HCT116 (cell line): ENCODE results near the gene C3orf20. TPM values are rescaled to one million over a fixed set of nuclear protein-coding genes. Genes with fewer than 3 reads are reported as not detected.

Source experiments
- ATAC-seq: fragments of 200-7000 bp; cut with Tn5 transposase; 2 replicates; pipeline ENCODE4 v1.9.1; 2020; ENCODE audit warnings: mild to moderate bottlenecking, moderate library complexity
- BruUV-seq: library from RNA; stranded (reverse); fragments of 400-500 nt; replicated peaks from 2 replicates; lab custom pipeline; 2021; lab: Mats Ljungman, UMichigan
- CTCF ChIA-PET: fragments of 300-600 bp; sonication (Branson Sonifier 250); formaldehyde crosslinking; loops from one replicate; lab custom pipeline; 2021; ENCODE audit warnings: antibody characterized with exemption; lab: Charles Lee
- POLR2A ChIA-PET: fragments of 300-600, 350-600 bp; sonication (Branson Sonifier 250); formaldehyde crosslinking; loops from one replicate; lab custom pipeline; 2021; ENCODE audit warnings: antibody characterized with exemption; lab: Charles Lee
- RAD21 ChIA-PET, 2 experiments: fragments of 300-600 bp; sonication (Branson Sonifier 250); formaldehyde crosslinking; loops; one replicate each; lab custom pipeline; 2023; ENCODE audit warnings: low total read pairs in 2 of 2; ENCODE audit not compliant: uncharacterized antibody in 2 of 2, unreplicated experiment in 2 of 2, low non-redundant PET in 1 of 2; lab: Charles Lee
- DNase-seq: peaks from one replicate; pipeline ENCODE4 v3.0.0-alpha.2; 2010; ENCODE audit warnings: low read depth, low spot score
- H2AFZ ChIP-seq: fragments of 200-600 bp; shearing (Covaris generic), sonication (generic); 2 replicates; pipeline ENCODE4 v1.6.1; 2017; ENCODE audit warnings: low read depth, mixed run types, mixed read lengths, antibody characterized with exemption, low read length; ENCODE audit not compliant: poor library complexity, severe bottlenecking
- H3K27ac ChIP-seq: 2 replicates; pipeline ENCODE4 v1.5.1; 2012; ENCODE audit warnings: low read depth, low read length
- H3K27me3 ChIP-seq: fragments of 200-600 bp; sonication (generic); 2 replicates; pipeline ENCODE4 v1.6.1; 2016; ENCODE audit warnings: mixed run types, low read length, mixed read lengths; ENCODE audit not compliant: insufficient read depth
- H3K36me3 ChIP-seq, 2 experiments: fragments of 200-500 bp in 1 of 2; fragments of 200-600 bp in 1 of 2; sonication (Bioruptor generic) in 1 of 2; sonication (generic) in 1 of 2; 2 replicates each; pipeline versions ENCODE4 v1.5.1 to v1.6.1; 2014 to 2016; ENCODE audit warnings: low read length in 2 of 2, inconsistent platforms in 1 of 2, mixed read lengths in 1 of 2, mixed run types in 1 of 2; ENCODE audit not compliant: insufficient read depth in 2 of 2, control insufficient read depth in 1 of 2
- H3K4me1 ChIP-seq, 2 experiments: fragments of 200-600 bp in 1 of 2; sonication (generic) in 1 of 2; 2 replicates each; pipeline versions ENCODE4 v1.5.1 to v1.6.1; 2012 to 2017; ENCODE audit warnings: low read length in 2 of 2, inconsistent platforms in 1 of 2, mild to moderate bottlenecking in 1 of 2, mixed read lengths in 1 of 2, mixed run types in 1 of 2, moderate library complexity in 1 of 2; ENCODE audit not compliant: insufficient read depth in 2 of 2, control insufficient read depth in 1 of 2
- H3K4me2 ChIP-seq: fragments of 200-600 bp; sonication (generic); 2 replicates; pipeline ENCODE4 v1.6.1; 2017; ENCODE audit warnings: mixed run types, low read length, mixed read lengths
- H3K4me3 ChIP-seq, 2 experiments: fragments of 200-600 bp in 1 of 2; sonication (generic) in 1 of 2; replicated peaks in 1 of 2; 2 replicates each; pipeline ENCODE4 v1.5.1; 2011 to 2016; ENCODE audit warnings: low read length in 2 of 2, control low read depth in 1 of 2, low read depth in 1 of 2, mild to moderate bottlenecking in 1 of 2, mixed read lengths in 1 of 2, mixed run types in 1 of 2
- H3K79me2 ChIP-seq: fragments of 200-600 bp; sonication (generic); 2 replicates; pipeline ENCODE4 v1.6.1; 2017; ENCODE audit warnings: mild to moderate bottlenecking, mixed run types, low read length, moderate library complexity, mixed read lengths; ENCODE audit not compliant: insufficient read depth
- H3K9ac ChIP-seq: fragments of 200-600 bp; sonication (generic); 2 replicates; pipeline ENCODE4 v1.6.1; 2016; ENCODE audit warnings: low read length, mixed read lengths
- H3K9me2 ChIP-seq: fragments of 200-600 bp; sonication (generic), shearing (Covaris generic); 2 replicates; pipeline ENCODE4 v1.6.1; 2017; ENCODE audit warnings: mixed run types, mild to moderate bottlenecking, moderate library complexity; ENCODE audit not compliant: insufficient read depth
- H3K9me3 ChIP-seq, 2 experiments: fragments of 200-500 bp in 1 of 2; fragments of 200-600 bp in 1 of 2; sonication (Bioruptor generic) in 1 of 2; sonication (generic) in 1 of 2; 2 replicates each; pipeline ENCODE4 v1.6.1; 2014 to 2017; ENCODE audit warnings: low read length in 2 of 2, mixed read lengths in 2 of 2, inconsistent platforms in 1 of 2, low read depth in 1 of 2, mild to moderate bottlenecking in 1 of 2, mixed run types in 1 of 2, moderate library complexity in 1 of 2; ENCODE audit not compliant: control insufficient read depth in 1 of 2, insufficient read depth in 1 of 2
- H4K20me1 ChIP-seq: fragments of 200-600 bp; sonication (generic), shearing (Covaris generic); 2 replicates; pipeline ENCODE4 v1.6.1; 2017; ENCODE audit warnings: mixed run types, mild to moderate bottlenecking, moderate library complexity; ENCODE audit not compliant: insufficient read depth
- CEBPB ChIP-seq: IDR thresholded peaks from 2 replicates; pipeline ENCODE4 v1.6.1; 2012; ENCODE audit warnings: low read depth
- EGR1 ChIP-seq: IDR thresholded peaks from 2 replicates; pipeline ENCODE4 v1.6.1; 2012; ENCODE audit warnings: low read depth
- ELF1 ChIP-seq: IDR thresholded peaks from 2 replicates; pipeline ENCODE4 v1.6.1; 2012; ENCODE audit warnings: low read depth, borderline replicate concordance
- EZH2 ChIP-seq: fragments of 200-600 bp; sonication (generic); IDR thresholded peaks from 2 replicates; pipeline ENCODE4 v1.6.1; 2017; ENCODE audit warnings: antibody characterized with exemption, mixed run types
- EZH2phosphoT487 ChIP-seq: fragments of 200-600 bp; IDR thresholded peaks from 2 replicates; pipeline ENCODE4 v1.6.1; 2018; ENCODE audit warnings: antibody characterized with exemption, borderline replicate concordance
- FOSL1 ChIP-seq: IDR thresholded peaks from 2 replicates; pipeline ENCODE4 v1.6.1; 2012; ENCODE audit warnings: low read depth
- JUND ChIP-seq: IDR thresholded peaks from 2 replicates; pipeline ENCODE4 v1.6.1; 2012
- POLR2AphosphoS5 ChIP-seq: IDR thresholded peaks from 2 replicates; pipeline ENCODE4 v1.6.1; 2011; ENCODE audit warnings: mild to moderate bottlenecking, low read depth, low read length, moderate library complexity
- SP1 ChIP-seq: IDR thresholded peaks from 2 replicates; pipeline ENCODE4 v1.6.1; 2012; ENCODE audit warnings: low read depth
- YY1 ChIP-seq: IDR thresholded peaks from 2 replicates; pipeline ENCODE4 v1.6.1; 2011; ENCODE audit warnings: low read length, low read depth, moderate library complexity, mild to moderate bottlenecking; ENCODE audit not compliant: insufficient replicate concordance; ENCODE audit errors: extremely low read depth
- ZNF274 ChIP-seq: fragments of 200-500 bp; sonication (Bioruptor generic); IDR thresholded peaks from 2 replicates; pipeline ENCODE4 v1.6.1; 2014; ENCODE audit warnings: mild to moderate bottlenecking, low read depth, low read length, inconsistent platforms
- intact Hi-C: fragments of 100-400 bp; cut with micrococcal nuclease; formaldehyde crosslinking; loops from 2 replicates; pipeline ENCODE4 v1.10.0; 2022
- total RNA-seq: library from RNA; stranded (reverse); gene quantifications from one replicate; pipeline ENCODE4 v1.2.1, GENCODE V29; 2021; ENCODE audit not compliant: unreplicated experiment
- TF ChIP-seq, protein P1 (sequence below): IDR thresholded peaks from 2 replicates; pipeline ENCODE4 v1.6.1; 2012
- TF ChIP-seq, protein P2 (sequence below), 3 experiments: fragments of 200-600 bp in 1 of 3; sonication (generic) in 1 of 3; IDR thresholded peaks in 2 of 3; conservative IDR thresholded peaks in 1 of 3; 2 replicates each; pipeline ENCODE4 v1.5.1; 2012 to 2017; ENCODE audit warnings: low read depth in 2 of 3, low read length in 2 of 3, antibody characterized with exemption in 1 of 3, borderline replicate concordance in 1 of 3, control low read depth in 1 of 3, mild to moderate bottlenecking in 1 of 3, mixed read lengths in 1 of 3, mixed run types in 1 of 3, moderate library complexity in 1 of 3; ENCODE audit not compliant: insufficient read depth in 1 of 3
- TF ChIP-seq, protein P3 (sequence below): IDR thresholded peaks from 2 replicates; pipeline ENCODE4 v1.6.1; 2011; ENCODE audit warnings: mild to moderate bottlenecking, low read length, moderate library complexity; ENCODE audit not compliant: insufficient replicate concordance; ENCODE audit errors: extremely low read depth
- TF ChIP-seq, protein P4 (sequence below): IDR thresholded peaks from 2 replicates; pipeline ENCODE4 v1.6.1; 2012

Gene C3orf20
- total RNA-seq, 1 experiment from 2014 or later: 0.20 TPM

DNA sequence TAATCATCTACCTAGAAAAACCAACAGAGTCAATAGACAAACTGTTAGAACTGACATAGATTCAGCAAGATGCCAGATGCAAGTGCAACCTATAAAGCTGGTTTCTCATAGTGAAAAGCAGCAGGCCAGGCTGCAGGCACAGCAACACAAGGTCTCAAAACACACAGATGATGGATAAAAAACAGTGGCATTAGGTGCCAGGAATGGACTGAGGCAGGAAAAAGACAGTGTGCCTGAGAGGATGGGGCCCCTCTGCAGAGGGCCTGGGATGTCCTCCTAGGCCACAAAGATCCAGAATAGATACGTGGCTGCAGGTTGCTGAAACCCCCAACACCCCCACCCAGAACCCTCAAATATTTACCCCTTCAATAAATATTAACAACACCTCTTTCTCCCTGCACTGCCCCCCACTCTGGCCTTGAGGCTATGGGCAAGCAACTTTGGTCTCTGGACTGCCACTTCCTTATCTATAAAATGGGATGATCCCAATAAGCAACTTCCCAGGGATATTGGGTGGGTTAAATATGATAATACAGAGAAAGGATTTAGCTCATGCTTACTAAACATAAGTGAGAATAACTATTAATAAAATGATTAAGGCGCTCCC lies 108.6 kb downstream of the C3orf20 start:
- BruUV-seq: no TSS peak
- H3K27me3 ChIP-seq: no peaks in the 10 kb centered on the region
- ChIA-PET POLR2A (no interaction called here), RAD21 (no interaction called here), CTCF (no interaction called here)
- no peaks in the 10 kb centered on the region for H3K79me2 ChIP-seq
- no peak overlapping the region for H3K4me3 ChIP-seq
- DNase-seq: no peak
- H3K4me1 ChIP-seq: no peaks in the 10 kb centered on the region
- no peak overlapping the region for H2AFZ ChIP-seq
- TF ChIP-seq FOSL1: no peak
- TF ChIP-seq CEBPB: no peak
- no peak for TF ChIP-seq EZH2
- intact Hi-C loops: loop anchor here (5.0 kb wide), 1 partner anchor 276 kb away; no protein-coding TSS in a partner anchor
- H3K4me2 ChIP-seq: no peak overlapping the region
- no peak overlapping the region for H3K9ac ChIP-seq
- H3K36me3 ChIP-seq: no peaks in the 10 kb centered on the region
- H3K9me3 ChIP-seq: no peaks in the 10 kb centered on the region
- no peak overlapping the region for H3K27ac ChIP-seq
- H4K20me1 ChIP-seq: no peaks in the 10 kb centered on the region
- H3K9me2 ChIP-seq: no peaks in the 10 kb centered on the region
- no peak for ATAC-seq

DNA sequence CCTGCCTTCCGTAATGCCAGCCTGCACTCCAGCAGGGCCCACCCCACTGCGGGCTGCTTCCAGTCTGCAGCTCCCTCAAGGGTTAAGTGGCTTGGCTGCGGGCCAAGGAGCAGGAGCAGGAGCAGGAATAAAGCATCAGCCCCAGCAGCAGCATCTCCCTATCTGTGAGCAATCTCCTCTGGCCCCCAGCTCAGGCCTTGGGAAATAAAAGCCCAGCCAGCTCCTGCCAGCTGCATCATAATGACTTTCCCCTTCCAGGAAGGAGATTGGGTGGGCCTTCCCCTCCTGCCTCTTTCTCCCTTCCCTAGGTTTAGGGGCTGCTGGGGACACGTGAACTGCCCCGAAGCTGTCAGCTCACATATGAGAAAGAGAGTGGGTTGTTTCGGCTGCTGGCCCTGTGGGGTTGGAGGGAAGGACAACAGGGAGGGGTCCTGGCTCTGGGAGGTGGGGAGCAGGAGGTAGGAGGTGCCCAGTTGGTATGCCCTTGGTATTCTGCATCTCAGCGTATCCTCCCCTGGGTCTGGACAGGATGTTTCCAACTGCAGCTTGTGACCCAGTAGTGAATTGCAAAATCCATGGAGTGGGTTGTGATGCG lies 109.2 kb downstream of the C3orf20 start:
- no peak overlapping the region for H3K27ac ChIP-seq
- no peak overlapping the region for H3K9ac ChIP-seq
- DNase-seq: no peak
- no peaks in the 10 kb centered on the region for H3K27me3 ChIP-seq
- no peak overlapping the region for H3K4me2 ChIP-seq
- RAD21 ChIA-PET: no interaction called here
- CTCF ChIA-PET: no interaction called here
- intact Hi-C loops: loop anchor here (5.0 kb wide), 1 partner anchor 277 kb away; no protein-coding TSS in a partner anchor
- no peak overlapping the region for H2AFZ ChIP-seq
- POLR2A ChIA-PET: no interaction called here
- H3K9me2 ChIP-seq: no peaks in the 10 kb centered on the region
- H3K4me1 ChIP-seq: no peaks in the 10 kb centered on the region
- BruUV-seq: no TSS peak
- no peak overlapping the region for H3K4me3 ChIP-seq
- H3K79me2 ChIP-seq: no peaks in the 10 kb centered on the region
- H3K36me3 ChIP-seq: no peaks in the 10 kb centered on the region
- ATAC-seq: no peak
- H4K20me1 ChIP-seq: no peaks in the 10 kb centered on the region
- H3K9me3 ChIP-seq: no peaks in the 10 kb centered on the region
- TF ChIP-seq POLR2AphosphoS5: no peak
- no peak for TF ChIP-seq FOSL1
- TF ChIP-seq, protein P1, sequence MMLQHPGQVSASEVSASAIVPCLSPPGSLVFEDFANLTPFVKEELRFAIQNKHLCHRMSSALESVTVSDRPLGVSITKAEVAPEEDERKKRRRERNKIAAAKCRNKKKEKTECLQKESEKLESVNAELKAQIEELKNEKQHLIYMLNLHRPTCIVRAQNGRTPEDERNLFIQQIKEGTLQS: no peak
- TF ChIP-seq ELF1: no peak
- TF ChIP-seq YY1: no peak
- no peak for TF ChIP-seq ZNF274
- no peak for TF ChIP-seq EGR1
- TF ChIP-seq, protein P2, sequence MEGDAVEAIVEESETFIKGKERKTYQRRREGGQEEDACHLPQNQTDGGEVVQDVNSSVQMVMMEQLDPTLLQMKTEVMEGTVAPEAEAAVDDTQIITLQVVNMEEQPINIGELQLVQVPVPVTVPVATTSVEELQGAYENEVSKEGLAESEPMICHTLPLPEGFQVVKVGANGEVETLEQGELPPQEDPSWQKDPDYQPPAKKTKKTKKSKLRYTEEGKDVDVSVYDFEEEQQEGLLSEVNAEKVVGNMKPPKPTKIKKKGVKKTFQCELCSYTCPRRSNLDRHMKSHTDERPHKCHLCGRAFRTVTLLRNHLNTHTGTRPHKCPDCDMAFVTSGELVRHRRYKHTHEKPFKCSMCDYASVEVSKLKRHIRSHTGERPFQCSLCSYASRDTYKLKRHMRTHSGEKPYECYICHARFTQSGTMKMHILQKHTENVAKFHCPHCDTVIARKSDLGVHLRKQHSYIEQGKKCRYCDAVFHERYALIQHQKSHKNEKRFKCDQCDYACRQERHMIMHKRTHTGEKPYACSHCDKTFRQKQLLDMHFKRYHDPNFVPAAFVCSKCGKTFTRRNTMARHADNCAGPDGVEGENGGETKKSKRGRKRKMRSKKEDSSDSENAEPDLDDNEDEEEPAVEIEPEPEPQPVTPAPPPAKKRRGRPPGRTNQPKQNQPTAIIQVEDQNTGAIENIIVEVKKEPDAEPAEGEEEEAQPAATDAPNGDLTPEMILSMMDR (IDR thresholded peaks at IDR 0.05 in 2 of 3, conservative IDR thresholded peaks at IDR 0.05 in 1 of 3; ENCODE audit: borderline replicate concordance in 1 of 3, insufficient read depth in 1 of 3, low read depth in 2 of 3, low read length in 2 of 3): no peak
- no peak for TF ChIP-seq SP1
- TF ChIP-seq, protein P3, sequence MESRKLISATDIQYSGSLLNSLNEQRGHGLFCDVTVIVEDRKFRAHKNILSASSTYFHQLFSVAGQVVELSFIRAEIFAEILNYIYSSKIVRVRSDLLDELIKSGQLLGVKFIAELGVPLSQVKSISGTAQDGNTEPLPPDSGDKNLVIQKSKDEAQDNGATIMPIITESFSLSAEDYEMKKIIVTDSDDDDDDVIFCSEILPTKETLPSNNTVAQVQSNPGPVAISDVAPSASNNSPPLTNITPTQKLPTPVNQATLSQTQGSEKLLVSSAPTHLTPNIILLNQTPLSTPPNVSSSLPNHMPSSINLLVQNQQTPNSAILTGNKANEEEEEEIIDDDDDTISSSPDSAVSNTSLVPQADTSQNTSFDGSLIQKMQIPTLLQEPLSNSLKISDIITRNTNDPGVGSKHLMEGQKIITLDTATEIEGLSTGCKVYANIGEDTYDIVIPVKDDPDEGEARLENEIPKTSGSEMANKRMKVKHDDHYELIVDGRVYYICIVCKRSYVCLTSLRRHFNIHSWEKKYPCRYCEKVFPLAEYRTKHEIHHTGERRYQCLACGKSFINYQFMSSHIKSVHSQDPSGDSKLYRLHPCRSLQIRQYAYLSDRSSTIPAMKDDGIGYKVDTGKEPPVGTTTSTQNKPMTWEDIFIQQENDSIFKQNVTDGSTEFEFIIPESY: no peak
- TF ChIP-seq EZH2: no peak
- no peak for TF ChIP-seq EZH2phosphoT487
- TF ChIP-seq, protein P4, sequence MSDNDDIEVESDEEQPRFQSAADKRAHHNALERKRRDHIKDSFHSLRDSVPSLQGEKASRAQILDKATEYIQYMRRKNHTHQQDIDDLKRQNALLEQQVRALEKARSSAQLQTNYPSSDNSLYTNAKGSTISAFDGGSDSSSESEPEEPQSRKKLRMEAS: no peak
- no peak for TF ChIP-seq JUND
